Gastrocnemius medialis (tissue), 4 donors: ENCODE data around the gene TNFRSF6B. TPM values are rescaled to one million over a fixed set of nuclear protein-coding genes. Genes with fewer than 3 reads are reported as not detected.

ENCODE experiments used
- ATAC-seq, 2 donors: fragments of 150-250 bp; one replicate each; pipeline ENCODE4 v1.9.1; 2016
- DNase-seq, 2 donors: peaks; one replicate each; pipeline ENCODE4 v3.0.0-alpha.2; 2019
- H3K27ac ChIP-seq, 4 donors: fragments of 200-600 bp; sonication (generic); 1 replicate in 1 of 4; 2 replicates in 3 of 4; pipeline ENCODE4 v1.5.1; 2016 to 2018; ENCODE audit warnings: mild to moderate bottlenecking in 2 of 4, moderate library complexity in 1 of 4
- H3K27me3 ChIP-seq, 3 donors: fragments of 200-600 bp; sonication (generic) in 2 of 3; 1 replicate in 1 of 3; 2 replicates in 2 of 3; pipeline versions ENCODE4 v1.5.1 to v1.6.0; 2016 to 2019; ENCODE audit warnings: mild to moderate bottlenecking in 1 of 3, moderate library complexity in 1 of 3
- H3K36me3 ChIP-seq, 2 donors: fragments of 200-600 bp; sonication (generic) in 1 of 2; one replicate each; pipeline ENCODE4 v1.5.1; 2017 to 2018
- H3K4me1 ChIP-seq, 2 donors: fragments of 200-600 bp; sonication (generic) in 1 of 2; one replicate each; pipeline ENCODE4 v1.5.1; 2016 to 2017; ENCODE audit warnings: mild to moderate bottlenecking in 2 of 2
- H3K4me3 ChIP-seq, 4 donors: fragments of 200-600 bp; sonication (generic) in 3 of 4; 1 replicate in 1 of 4; 2 replicates in 3 of 4; pipeline ENCODE4 v1.5.1; 2016 to 2019; ENCODE audit warnings: mild to moderate bottlenecking in 2 of 4
- H3K9me3 ChIP-seq, 3 donors: fragments of 200-600 bp; sonication (generic) in 2 of 3; 1 replicate in 1 of 3; 2 replicates in 2 of 3; pipeline ENCODE4 v1.5.1; 2016 to 2019
- POLR2A ChIP-seq, 2 donors: fragments of 450-650 bp; IDR thresholded peaks; one replicate each; pipeline ENCODE4 v1.6.1; 2017; ENCODE audit warnings: antibody characterized with exemption in 2 of 2, mild to moderate bottlenecking in 2 of 2, moderate library complexity in 2 of 2
- in situ Hi-C, 4 donors: fragments of 200-750 bp; cut with MboI; loops; one replicate each; pipeline versions ENCODE4 v1.15.0 to v1.8.0; 2017; ENCODE audit warnings: low sequenced_read_pairs in 4 of 4
- intact Hi-C: fragments of 100-400 bp; cut with DNase I; formaldehyde crosslinking; loops from one replicate; pipeline ENCODE4 v1.15.1; 2023; ENCODE audit warnings: low total_unique reads
- total RNA-seq, 4 donors: library from RNA; depleted of rRNA; stranded (reverse); fragments of >200 nt; gene quantifications; one replicate each; pipeline versions ENCODE4 v1.1.0 to v1.2.3, GENCODE V29; 2016
- TF ChIP-seq, protein P1 (sequence below), 5 experiments: fragments of 450-650 bp in 3 of 5; fragments of 200-600 bp in 2 of 5; sonication (generic) in 2 of 5; IDR thresholded peaks in 4 of 5; conservative IDR thresholded peaks in 1 of 5; 1 replicate in 4 of 5; 2 replicates in 1 of 5; pipeline ENCODE4 v1.5.1; 2016 to 2019; ENCODE audit warnings: antibody characterized with exemption in 5 of 5, mild to moderate bottlenecking in 3 of 5, moderate library complexity in 3 of 5

TNFRSF6B gene
- total RNA-seq, 4 donors from 2014 or later, result 1.2 to 4.8 (median 3.1) TPM

- Histone ChIP-seq H3K9me3 (no peaks in the 10 kb centered on the region), H3K4me3 (peak overlapping the region; percentile 58 to 74 (median 66)), H3K27ac (peak overlapping the region; percentile 90 to 95 (median 94)), H3K27me3 (no peaks in the 10 kb centered on the region), H3K4me1 (peaks cover 17 to 32% of the 10 kb centered on the region in 2 donors), H3K36me3 (peaks cover 0 to 16% of the 10 kb centered on the region in 2 donors)
- DNase-seq, result peak; percentile 91 to 96
- intact Hi-C loops, result loop anchor here (1.0 to 2.0 kb wide), 3 partner anchors 33 to 124 kb away; partner anchors contain the start of genes ARFRP1, GMEB2 and TPD52L2
- TF ChIP-seq, protein P1, sequence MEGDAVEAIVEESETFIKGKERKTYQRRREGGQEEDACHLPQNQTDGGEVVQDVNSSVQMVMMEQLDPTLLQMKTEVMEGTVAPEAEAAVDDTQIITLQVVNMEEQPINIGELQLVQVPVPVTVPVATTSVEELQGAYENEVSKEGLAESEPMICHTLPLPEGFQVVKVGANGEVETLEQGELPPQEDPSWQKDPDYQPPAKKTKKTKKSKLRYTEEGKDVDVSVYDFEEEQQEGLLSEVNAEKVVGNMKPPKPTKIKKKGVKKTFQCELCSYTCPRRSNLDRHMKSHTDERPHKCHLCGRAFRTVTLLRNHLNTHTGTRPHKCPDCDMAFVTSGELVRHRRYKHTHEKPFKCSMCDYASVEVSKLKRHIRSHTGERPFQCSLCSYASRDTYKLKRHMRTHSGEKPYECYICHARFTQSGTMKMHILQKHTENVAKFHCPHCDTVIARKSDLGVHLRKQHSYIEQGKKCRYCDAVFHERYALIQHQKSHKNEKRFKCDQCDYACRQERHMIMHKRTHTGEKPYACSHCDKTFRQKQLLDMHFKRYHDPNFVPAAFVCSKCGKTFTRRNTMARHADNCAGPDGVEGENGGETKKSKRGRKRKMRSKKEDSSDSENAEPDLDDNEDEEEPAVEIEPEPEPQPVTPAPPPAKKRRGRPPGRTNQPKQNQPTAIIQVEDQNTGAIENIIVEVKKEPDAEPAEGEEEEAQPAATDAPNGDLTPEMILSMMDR (IDR thresholded peaks at IDR 0.05 in 4 of 5, conservative IDR thresholded peaks at IDR 0.05 in 1 of 5), result peak in 2 of 5 experiments; percentile 47 to 60
- TF ChIP-seq POLR2A (IDR thresholded peaks at IDR 0.05), result peak; percentile 53
- ATAC-seq, result peak; percentile 68 to 71
- in situ Hi-C loops, result no loop called here
Observed at GRCh38 chr20:63740627-63741353, 44.3 kb downstream of the TNFRSF6B start.

DNA sequence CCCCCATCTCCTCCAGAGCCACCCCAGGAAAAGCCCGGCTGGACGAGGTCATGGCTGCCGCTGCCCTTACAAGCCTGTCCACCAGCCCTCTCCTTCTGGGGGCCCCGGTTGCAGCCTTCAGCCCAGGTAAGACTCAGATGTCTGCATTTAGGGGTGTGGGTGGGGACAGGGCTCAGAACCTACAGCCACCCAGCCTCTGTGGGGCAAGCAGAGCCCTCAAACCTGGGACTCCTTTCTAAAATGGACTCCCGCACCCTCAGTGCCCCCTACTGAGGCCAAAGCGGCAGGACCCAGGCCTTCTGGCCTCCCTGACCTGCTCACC lies 44.9 kb downstream of the TNFRSF6B start:
- DNase-seq, result no peak
- ATAC-seq, result no peak
- Histone ChIP-seq H3K27ac (peak overlapping the region; percentile 90 to 95 (median 94)), H3K36me3 (peaks cover 0 to 10% of the 10 kb centered on the region in 2 donors), H3K4me3 (peak overlapping the region; percentile 58 to 74 (median 66)), H3K27me3 (no peaks in the 10 kb centered on the region), H3K9me3 (no peaks in the 10 kb centered on the region), H3K4me1 (peaks cover 17 to 32% of the 10 kb centered on the region in 2 donors)
- intact Hi-C loops (loop anchor here (2.0 kb wide), 2 partner anchors 115 to 123 kb away; partner anchors contain the start of genes GMEB2 and TPD52L2), in situ Hi-C loops (no loop called here)
- no peak for TF ChIP-seq POLR2A (IDR thresholded peaks at IDR 0.05)
- TF ChIP-seq, protein P1 (IDR thresholded peaks at IDR 0.05 in 4 of 5, conservative IDR thresholded peaks at IDR 0.05 in 1 of 5), result no peak

- in situ Hi-C loops (no loop called here), intact Hi-C loops (loop anchor here (2.0 kb wide), 2 partner anchors 115 to 123 kb away; partner anchors contain the start of genes GMEB2 and TPD52L2)
- TF ChIP-seq, protein P1 (IDR thresholded peaks at IDR 0.05 in 4 of 5, conservative IDR thresholded peaks at IDR 0.05 in 1 of 5), result no peak
- no peak for DNase-seq
- Histone ChIP-seq H3K36me3 (peaks cover 0 to 9% of the 10 kb centered on the region in 2 donors), H3K4me3 (peak overlapping the region; percentile 58 to 74 (median 66)), H3K27ac (peak overlapping the region; percentile 90 to 95 (median 94)), H3K9me3 (no peaks in the 10 kb centered on the region), H3K27me3 (no peaks in the 10 kb centered on the region), H3K4me1 (peaks cover 17 to 32% of the 10 kb centered on the region in 2 donors)
- ATAC-seq, result no peak
Observed at GRCh38 chr20:63741676-63742380, 45.4 kb downstream of the TNFRSF6B start.

DNA sequence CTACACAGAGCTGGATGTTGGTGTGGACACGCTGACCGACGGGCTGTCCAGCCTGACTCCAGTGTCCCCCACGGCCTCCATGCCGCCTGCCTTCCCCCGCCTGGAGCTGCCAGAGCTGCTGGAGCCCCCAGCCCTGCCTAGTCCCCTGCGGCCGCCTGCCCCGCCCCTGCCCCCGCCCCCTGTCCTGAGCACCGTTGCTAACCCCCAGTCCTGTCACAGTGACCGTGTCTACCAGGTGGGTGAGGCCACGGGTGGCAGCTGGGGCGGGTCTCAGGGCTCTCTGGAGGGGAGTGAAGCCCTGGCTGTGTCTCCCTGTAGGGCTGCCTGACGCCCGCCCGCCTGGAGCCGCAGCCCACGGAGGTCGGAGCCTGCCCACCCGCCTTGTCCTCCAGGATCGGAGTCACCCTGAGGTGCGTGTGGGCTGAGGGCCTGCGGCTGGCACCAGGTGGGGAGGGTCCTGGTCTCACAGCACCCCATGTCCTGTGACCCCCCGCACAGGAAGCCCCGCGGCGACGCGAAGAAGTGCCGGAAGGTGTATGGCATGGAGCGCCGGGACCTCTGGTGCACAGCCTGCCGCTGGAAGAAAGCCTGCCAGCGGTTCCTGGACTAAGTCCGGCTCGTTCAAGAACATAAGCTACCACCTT lies 46.1 kb downstream of the TNFRSF6B start:
- Histone ChIP-seq H3K4me1 (peaks cover 17 to 32% of the 10 kb centered on the region in 2 donors), H3K27ac (peak overlapping the region in 3 of 4 donors; percentile 90 to 95 (median 94)), H3K4me3 (no peak overlapping the region), H3K9me3 (no peaks in the 10 kb centered on the region), H3K36me3 (peaks cover 0 to 9% of the 10 kb centered on the region in 2 donors), H3K27me3 (no peaks in the 10 kb centered on the region)
- TF ChIP-seq, protein P1 (IDR thresholded peaks at IDR 0.05 in 4 of 5, conservative IDR thresholded peaks at IDR 0.05 in 1 of 5), result no peak
- TF ChIP-seq POLR2A (IDR thresholded peaks at IDR 0.05), result no peak
- no peak for ATAC-seq
- intact Hi-C loops (no loop called here), in situ Hi-C loops (no loop called here)
- DNase-seq, result no peak
